Stromal cell of bone marrow (primary cell): ENCODE results near the gene ADCY7.

ENCODE experiments used
- DNase-seq: peaks from one replicate; pipeline ENCODE4 v3.0.0-alpha.2; 2012; ENCODE audit warnings: low read depth

ADCY7 gene

DNA sequence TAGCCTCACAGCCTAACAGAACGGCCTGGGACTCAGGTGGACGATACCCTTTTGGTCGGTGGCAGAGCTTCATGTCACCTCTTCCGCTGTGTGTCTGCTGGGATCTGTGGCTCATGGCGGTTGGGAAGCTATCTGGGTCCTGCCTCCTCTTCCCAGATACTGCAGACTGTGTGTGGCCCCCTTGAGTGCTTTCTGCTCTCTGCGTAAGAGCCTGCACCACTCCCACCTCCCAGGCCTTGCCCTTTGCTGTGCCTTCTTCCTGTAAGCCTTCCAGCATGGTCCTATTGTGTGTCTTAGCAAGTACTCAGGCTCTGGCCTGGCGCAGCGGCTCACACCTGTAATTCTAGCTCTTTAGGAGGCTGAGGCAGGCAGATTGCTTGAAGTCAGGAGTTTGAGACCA, 17.5 kb upstream of the ADCY7 start:
- DNase-seq = no peak

DNA sequence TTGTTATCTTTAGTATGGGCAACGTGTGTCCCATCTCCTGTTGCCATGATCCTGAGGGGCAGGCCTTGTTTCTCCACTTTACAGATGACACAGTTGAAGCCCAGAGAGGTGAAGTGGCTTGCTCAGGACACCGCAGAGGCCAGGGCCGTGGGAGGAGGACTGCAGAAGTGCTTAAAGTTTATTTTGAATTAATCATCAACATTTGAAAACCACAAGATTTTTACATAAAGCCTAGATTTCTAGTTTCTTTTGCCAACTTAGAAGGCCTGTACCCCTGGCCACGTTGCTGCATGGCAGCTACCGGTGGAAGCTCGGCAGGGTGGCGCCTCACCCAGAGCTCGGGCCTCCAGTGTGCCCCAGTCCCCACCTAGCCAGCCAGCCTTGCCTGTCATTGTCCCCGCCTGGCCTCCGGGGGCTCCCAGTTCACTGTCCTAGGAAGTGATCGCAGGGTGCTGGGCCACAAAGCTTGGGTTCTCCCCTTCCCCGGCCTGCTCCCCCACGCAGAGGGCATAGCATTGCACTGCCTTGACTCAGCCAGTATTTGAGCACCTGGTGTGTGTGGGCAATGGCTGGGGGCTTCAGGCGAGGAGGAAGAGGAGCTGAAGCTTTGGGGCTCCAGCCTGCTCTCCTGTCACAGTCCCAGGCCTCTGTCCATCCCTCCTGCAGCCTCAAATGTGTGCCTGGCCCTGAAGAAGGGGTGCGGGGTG, 14.8 kb upstream of the ADCY7 start:
- peak; percentile 82 for DNase-seq

DNA sequence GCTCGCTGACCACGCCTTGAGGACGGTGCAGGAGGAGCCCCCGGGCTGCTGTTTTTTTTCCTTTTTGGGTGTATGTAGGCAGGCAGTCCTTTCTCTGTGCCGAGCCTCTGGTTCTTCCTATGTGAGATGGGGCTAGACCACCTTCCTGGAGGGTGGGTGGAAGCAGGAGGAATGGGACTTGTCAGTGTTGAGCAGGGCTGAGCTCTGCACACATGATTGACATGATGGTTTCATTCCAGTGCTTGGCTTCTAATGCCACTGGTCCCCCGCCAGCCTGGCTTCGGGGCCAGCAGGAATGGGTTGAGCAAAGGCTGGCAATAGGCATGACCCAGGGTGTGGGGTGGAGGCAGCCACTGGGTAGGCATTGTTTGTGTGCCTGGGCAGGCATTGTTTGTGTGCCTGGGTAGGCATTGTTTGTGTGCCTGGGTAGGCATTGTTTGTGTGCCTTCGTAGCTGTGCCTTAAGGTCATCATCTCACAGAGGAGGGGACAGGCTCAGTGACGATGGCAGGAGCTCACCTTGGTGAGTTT, 14.2 kb upstream of the ADCY7 start:
- no peak for DNase-seq

DNA sequence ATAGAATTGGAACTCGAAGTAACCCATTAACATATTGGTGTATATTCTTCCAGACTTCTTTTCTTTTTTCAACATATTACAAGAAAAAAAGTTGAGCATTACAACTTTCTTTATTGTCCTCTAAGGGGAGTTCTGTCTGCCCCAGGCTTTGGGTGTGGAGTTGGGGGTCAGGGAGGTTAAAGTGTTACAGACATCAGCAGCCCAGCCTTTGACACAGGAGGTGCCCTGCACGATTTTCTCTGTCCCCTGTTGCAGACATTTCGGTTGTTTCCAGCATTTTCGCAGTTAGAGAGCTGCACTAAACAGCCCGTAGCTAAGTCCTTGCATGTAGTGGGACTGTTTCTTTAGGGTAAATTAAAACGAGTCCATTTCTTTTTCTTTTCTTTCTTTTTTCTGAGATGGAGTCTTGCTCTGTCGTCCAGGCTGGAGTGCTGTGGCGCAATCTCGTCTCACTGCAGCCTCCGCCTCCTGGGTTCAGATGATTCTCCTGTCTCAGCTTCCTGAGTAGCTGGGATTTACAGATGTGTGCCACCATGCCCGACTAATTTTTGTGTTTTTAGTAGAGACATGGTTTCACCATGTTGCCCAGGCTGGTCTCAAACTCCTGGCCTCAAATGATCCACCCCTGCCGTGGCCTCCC, 13.4 kb upstream of the ADCY7 start:
- no peak for DNase-seq

DNA sequence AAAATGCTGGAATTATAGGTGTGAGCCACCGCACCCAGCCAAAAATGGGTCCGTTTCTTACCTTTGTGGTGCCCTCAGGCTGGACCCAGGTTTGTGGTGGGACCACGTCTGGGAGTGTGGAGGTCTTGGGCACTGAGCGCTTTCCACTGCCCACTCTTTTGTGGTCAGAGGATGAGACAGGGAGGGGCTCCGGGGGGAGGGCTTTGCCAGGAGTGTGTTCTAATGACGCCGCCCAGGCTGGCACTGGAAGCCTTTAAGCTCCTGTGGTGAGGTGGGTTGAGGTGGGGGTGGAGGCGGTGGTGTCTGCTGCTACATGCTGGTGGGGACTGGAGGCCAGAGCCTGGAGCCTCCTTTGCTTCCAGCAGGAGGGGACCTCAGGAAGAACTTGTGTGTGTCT, 12.8 kb upstream of the ADCY7 start:
- DNase-seq = no peak

DNA sequence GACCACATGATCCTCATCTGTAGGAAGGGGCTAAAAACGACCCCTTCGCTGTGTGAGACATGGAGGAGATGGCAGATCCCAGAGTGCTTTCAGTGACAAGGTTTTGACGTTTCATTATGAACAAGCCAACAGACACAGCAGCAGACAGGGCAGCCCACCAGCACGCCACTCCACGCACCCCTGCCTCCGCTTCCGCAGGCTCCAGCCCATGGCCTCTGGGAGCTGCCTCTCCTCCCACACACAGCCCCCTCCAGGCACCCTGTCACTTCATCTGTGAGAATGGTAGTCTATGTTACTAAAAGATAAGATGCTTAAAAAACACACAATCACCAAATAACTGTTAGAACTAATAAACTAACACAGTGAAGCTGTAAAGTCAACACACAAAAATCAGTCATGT, 12.3 kb upstream of the ADCY7 start:
- no peak for DNase-seq

DNA sequence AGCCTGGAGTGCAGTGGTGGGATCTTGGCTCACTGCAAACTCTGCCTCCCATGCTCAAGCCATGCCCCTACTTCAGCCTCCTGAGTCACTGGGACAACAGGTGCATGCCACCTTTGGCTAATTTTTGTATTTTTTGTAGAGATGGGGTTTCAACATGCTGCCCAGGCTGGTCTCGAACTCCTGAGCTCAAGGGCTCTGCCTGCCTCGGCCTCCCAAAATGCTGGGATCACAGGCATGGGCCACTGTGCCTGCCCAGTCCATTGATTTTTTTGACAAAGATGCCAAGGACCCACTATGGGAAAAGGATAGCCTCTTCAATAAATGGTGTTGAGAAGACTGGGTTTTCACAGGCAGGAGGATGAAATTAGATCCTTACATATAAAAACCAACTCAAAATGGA, 10.8 kb upstream of the ADCY7 start:
- DNase-seq = no peak

DNA sequence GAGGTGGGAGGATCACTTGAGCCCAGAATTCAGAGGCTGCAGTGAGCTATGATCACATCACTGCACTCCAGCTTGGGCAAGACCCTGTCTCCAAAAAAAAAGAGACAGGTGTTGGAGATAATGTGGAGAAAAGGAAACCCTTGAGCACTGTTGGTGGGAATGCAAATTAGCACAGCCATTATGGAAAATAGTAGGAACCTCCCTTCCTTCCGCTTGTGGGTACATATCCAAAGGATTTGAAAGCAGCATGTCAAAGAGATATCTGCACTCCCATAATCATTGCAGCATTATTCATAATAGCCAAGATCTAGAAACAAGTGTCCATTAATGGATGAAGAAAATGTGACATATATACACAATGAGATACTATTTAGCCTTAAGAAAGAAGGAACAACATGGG, 9.7 kb upstream of the ADCY7 start:
- no peak for DNase-seq

DNA sequence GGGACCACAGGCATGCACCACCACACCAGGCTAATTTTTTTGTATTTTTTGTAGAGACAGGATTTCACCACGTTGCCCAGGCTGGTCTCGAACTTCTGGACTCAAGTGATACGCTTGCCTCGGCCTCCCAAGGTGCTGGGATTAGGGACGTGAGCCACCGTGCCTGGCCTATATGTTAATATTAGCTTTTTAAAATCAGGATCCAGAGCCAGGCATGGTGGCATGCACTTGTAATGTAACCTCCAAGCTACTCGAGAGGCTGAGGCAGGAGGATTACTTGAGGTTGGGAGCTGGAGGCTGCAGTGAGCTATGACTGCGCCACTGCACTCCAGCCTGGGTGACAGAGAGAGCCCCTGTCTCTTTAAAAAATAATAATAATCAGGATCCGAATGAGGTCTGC, 8.5 kb upstream of the ADCY7 start:
- no peak for DNase-seq

DNA sequence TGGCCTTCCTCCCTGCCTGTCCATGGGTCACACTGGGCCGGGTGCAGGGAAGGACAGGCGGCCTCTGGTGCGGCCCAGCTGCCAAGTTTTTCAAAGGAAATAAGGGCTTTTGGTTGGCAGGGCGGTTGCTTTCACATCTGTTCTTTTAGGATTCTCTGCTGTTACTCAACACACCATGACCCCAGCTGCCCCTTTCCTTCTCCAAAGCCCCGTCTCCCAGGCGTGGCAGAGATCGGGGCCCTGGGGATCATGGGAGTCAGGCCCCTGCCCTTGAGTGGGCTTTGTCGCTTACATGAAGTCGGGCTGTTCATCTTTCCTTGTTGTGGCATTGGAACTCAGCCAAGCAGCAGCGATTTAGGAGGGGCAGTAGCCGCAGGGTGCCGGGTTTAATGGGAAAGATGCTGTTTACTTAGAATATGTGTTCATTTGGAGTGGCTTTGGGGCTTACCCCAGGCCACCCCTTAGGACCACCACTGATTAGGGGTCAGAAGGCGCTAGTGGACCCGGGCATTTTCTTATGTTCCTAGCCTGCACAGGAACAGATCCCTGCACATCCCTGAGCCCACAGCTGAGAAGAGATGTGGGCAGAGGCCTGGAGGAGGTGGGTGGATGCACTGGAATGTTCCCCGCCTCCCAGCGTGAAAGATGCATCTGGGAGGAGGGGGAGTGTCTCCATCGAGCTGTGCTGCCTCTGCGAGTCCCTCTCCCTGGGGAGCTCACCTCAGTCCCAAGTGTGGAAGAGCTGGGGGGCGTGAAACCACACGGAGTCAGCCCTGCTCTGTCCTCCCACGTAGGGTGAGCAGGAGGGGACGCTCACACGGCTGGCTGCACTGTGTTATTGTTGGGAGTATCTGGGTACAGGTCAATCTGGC, 6.8 kb upstream of the ADCY7 start:
- DNase-seq = no peak

DNA sequence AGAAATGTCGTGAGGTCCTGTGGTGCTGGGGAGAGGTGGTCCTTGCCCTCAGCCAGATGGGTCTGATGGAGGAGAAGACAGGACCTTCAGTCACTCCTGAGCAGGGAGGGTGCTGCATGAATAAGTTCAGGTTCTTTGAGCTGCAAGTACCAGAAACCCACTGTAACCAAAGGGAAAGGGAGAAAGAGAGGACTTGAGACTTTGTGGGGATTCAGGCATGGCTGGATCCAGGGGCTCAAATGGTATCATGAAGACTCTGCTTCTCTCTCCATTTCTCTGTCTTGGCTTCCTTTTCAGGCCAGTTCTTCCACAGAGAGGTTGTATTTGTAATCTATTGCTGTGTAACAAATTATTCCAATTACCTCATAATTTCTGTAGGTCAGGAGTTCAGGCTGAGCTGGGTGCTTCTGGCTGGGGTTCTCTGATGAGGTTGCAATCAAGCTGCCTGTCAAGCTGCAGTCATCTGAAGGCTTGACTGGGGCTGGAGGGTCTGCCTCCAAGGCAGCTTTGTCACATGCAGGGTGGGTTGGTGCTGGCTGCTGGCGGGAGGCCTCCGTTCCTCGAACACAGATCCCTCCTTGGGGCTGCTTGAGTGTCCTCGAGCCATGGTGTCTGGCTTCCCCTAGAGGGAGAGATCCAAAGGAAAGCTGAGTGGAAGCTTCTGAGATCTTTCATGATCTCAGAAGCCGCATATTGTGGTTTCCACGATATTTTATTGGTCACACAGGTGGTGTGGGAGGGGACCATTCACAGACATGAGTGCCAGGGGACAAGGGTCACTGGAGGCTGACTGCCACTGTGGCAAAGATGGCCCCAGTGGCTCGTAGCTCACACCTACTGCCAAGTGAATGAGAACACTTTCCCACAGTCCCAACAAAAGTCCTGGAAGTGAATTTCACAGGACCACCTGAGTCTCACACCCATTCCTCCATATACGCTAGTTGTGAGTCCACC, 5.9 kb upstream of the ADCY7 start:
- DNase-seq = no peak

DNA sequence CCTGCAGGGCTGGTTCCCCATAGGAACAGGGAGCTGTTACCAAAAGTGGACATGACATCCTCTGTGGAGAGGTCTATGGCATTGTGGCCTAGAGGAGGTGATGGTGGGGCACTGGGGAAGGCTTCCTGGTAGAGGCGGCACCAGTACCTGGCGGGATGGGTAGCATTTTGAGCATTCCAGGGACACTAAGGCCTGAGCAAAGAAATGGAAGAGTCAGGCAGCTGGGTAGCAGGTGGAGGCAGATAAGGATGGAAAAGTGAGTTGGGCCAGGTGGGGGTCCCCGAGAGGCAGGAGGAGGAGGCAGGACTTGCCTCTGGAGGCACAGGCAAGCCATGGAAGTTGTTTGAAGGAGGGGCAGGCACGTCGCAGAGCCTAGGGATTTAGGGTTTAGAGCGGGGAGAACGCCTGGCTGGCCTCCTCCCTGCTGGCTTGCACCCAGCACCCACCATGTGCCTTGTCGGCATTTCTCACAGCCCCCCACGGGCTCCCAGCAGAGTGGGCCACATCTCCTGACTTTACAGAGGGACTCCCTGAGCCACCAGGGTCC, 5.1 kb upstream of the ADCY7 start:
- no peak for DNase-seq

DNA sequence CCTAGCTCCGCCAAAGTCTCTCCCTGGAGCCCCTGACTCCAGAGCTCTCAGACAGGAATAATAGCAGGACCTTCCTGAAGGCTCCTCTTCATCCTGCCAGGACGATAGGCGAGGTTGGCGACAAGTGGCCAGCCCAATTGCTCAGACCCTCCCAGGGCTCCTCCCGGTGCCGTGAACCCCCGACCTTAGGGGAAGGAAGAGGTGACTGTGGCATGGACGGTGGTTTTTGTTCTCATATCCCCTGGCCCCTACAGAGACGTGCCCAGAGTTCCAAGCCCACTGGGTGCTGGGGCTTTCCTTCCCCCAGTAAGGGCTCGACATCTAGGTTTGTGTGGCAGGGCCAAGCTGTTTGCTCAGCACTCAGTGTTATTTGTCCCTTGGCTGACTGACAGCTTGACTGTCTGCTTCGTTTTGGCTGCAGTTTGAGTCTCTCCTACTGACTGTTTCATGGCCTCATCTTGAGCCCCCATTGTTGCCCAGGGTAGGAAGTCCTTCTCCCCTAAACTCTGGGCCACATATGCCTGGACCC, 4.6 kb upstream of the ADCY7 start:
- no peak for DNase-seq

DNA sequence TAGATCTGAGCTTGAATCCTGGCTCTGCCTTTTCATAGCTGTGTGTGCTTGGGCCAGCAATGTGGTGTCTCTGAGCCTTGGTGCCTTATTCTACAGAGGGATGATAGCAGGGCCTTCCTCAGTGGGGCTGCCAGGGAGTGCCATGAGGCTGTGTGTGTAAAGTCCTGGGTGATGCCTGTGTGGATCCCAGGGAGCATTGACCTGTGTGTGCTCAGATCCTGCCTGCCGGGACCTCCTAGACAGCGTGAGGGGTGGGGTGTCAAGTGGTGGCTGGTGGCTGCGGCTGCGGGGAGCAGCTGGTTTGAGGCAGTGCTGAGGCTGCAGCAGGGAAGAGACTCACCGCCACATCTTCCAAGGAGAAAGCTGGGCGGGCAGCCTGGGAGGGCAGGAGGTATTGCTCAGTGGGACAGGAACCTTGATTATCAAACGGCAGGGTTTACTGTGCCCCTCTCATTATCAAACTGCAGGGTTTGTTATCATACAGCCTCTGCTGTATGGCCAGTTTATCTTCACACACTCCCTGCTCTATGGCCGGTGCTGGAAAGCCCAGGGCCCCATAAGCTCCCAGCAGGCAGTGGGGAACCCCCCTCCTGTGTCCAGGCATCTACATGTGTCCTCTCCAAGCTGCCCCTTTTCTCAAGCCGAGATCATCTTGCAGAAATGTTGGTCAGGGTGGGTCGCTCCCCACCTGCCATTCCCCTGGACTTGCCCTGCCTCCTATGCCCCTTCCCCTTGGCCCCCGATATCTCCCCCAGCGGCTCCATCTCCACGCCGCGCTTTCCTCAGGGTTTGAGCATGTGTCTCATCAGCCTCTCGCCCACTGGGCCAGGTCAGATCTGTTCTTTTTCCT, 3.1 kb upstream of the ADCY7 start:
- DNase-seq = no peak

DNA sequence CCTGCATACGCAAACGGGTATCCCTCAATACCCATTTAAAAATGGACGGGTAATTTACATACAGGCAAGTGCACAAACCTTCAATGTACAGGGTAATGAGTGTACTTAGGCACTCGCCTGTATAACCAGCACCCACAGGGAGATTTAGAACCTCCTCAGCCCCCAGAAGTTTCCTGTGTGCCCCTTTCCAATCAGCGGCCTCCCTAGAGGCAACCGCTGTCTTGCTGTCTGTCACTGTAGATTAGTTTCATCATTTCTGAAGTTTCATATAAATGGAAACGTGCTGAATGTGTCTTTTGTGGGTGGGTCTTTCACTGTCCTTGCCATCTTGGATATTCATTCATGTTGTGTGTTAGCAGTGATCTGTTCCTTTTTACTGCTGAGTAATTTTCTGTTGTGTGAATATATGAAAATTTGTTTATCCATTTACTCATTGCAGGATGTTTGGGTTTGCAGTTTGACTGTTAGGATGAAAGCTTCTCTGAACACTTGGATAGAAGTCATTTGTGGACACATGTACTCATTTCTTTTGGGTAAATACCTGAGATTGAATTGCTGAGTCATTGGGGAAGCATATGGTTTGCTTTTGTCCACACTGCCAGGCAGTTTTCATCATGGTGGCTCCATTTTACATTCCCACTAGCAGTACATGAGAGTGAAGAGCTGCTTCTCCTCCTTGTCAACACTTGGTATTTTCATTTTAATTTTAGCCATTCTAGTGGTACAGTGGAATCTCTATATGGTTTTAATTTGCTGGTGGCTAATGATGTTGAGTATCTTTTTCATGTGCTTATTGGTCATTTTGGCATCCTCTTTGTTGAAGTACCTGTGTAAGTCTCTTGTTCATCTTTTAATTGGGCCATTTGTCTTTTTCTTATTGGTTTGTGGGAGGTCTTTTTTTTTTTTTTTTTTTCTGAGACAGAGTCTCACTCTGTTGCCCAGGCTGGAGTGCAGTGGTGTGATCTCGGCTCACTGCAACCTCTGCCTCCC, 2.1 kb upstream of the ADCY7 start:
- no peak for DNase-seq

DNA sequence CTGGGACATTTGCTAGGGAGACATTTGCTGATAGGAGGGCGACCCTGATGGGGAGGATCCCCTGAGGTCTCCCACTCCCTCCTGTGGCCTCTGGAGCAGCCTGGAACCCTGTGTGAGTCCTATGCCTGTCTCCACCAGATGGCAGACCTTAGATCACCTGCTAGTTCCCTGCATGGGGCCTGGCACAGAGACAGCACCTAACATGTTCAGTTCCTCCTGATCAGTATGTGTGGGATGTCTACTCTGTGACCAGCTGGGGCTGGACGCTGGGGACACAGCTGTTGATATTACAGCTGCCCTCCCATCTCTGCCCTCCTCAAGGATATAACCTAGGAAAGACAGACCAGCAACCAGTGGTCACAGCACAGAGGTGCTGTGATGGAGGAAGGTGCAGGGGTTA, 1.1 kb upstream of the ADCY7 start:
- no peak for DNase-seq

DNA sequence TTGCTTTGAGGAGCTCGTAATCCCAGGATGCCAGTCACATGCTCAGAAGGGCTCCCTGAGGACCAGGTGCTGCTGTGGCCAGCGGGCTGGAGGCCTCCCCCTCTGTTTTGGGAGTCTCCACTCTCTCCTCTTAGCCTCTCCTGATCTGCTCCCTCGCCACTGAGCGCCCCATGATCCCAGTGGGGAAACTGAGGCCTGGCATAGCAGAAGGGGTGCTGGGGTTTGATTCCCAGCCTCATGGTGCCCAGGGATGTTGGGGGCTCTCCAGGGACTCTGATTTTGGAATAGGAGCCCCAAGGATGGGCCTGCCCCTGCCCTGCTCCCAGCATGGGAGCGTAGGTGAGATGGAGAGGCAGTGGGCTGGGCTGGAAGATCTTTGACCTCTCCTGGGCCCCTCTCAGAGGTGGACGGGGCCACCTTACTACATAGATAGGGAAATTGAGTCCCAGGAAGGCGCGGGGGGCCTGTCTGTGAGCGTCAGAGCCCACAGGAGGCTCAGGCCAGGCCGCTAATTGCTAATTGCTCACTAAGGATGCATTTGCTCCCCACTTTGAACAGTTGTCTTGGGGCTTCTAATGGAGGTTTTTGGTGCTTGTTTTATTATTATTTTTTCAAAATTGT, 525 bp upstream of the ADCY7 start:
- no peak for DNase-seq

DNA sequence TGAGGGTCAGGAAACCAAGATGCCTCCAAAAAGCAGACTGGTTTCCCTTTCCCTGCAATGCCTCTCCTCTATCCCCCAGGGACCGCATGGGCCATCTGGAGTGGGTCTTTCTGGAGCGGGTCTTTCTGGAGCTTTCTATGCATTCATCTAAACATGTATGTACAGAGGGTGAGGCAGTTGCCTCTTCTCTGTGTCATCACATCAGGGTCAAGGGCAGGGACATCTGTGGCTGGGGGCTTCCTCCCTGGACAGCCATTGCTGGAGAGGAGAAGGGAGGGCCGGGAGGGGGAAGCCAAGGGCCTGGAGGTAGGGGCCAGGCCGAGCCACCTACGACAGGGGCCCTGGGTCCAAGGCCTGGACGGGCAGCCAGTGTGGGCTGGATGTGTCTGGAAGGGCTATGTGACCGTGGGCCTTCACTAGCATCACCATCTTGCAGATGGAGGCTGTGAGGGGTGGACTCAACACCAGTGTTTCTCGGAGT, 840 bp downstream of the ADCY7 start:
- no peak for DNase-seq
